Cardiac fibroblast (primary cell): Measurements from ENCODE around the gene RIPOR2.

Experiments used
- DNase-seq, 2 donors: peaks; one replicate each; pipeline versions ENCODE4 v3.0.0 to v3.0.0-alpha.2; 2010; ENCODE audit warnings: low read depth in 2 of 2
- H3K4me3 ChIP-seq, 2 donors: replicated peaks in 1 of 2; 1 replicate in 1 of 2; 2 replicates in 1 of 2; pipeline ENCODE4 v1.5.1; 2011; ENCODE audit warnings: low read depth in 2 of 2, low read length in 2 of 2, mild to moderate bottlenecking in 2 of 2, moderate library complexity in 1 of 2
- TF ChIP-seq, protein P1 (sequence below): IDR thresholded peaks from one replicate; pipeline ENCODE4 v1.5.1; 2011; ENCODE audit warnings: low read depth, mild to moderate bottlenecking, low read length, inconsistent platforms

RIPOR2 gene

GRCh38 chr6:24797596-24798216, 138.1 kb downstream of the RIPOR2 start:
- DNase-seq, result peak in 1 of 2 donors; percentile 23
- H3K4me3 ChIP-seq, result no peak overlapping the region
- TF ChIP-seq, protein P1, sequence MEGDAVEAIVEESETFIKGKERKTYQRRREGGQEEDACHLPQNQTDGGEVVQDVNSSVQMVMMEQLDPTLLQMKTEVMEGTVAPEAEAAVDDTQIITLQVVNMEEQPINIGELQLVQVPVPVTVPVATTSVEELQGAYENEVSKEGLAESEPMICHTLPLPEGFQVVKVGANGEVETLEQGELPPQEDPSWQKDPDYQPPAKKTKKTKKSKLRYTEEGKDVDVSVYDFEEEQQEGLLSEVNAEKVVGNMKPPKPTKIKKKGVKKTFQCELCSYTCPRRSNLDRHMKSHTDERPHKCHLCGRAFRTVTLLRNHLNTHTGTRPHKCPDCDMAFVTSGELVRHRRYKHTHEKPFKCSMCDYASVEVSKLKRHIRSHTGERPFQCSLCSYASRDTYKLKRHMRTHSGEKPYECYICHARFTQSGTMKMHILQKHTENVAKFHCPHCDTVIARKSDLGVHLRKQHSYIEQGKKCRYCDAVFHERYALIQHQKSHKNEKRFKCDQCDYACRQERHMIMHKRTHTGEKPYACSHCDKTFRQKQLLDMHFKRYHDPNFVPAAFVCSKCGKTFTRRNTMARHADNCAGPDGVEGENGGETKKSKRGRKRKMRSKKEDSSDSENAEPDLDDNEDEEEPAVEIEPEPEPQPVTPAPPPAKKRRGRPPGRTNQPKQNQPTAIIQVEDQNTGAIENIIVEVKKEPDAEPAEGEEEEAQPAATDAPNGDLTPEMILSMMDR, result no peak

- DNase-seq, result no peak
- TF ChIP-seq, protein P1, result no peak
- H3K4me3 ChIP-seq, result no peak overlapping the region
These were observed 139.0 kb downstream of the RIPOR2 start for GRCh38 chr6:24796616-24797290.

- no peak for DNase-seq
- H3K4me3 ChIP-seq, result no peak overlapping the region
- TF ChIP-seq, protein P1, result no peak
These were observed 140.7 kb downstream of the RIPOR2 start for GRCh38 chr6:24795106-24795505.

DNA sequence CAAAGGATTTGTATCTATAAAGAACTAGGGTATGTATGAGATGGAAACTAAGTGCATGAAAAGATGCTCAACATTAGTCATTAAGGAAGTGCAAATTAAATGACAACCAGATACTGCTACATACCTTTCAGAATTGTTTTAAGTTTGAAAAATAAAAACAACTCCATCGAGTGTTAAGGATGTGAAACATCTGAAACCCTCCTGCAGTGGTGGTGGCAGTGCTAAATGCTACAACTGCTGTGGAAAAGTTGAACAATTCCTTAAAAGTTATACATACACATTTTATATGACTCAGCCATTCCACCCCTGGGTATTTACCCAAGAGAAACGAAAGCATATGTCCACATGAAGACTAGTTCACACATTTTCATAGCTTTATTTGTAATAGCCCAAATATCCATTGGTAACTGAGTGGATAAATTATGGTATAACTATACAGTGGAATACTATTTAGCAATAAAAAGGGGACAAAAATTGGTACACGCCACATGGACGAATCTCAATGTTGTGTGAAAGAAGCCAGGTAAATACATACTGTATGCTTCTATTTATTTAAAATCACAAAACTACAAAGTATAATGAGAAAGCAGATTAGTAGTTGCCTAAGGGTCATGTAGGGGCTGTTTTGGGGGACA, 147.6 kb downstream of the RIPOR2 start:
- TF ChIP-seq, protein P1, result no peak
- DNase-seq, result peak in 1 of 2 donors; percentile 46
- H3K4me3 ChIP-seq, result no peak overlapping the region

GRCh38 chr6:24780206-24780605, 155.6 kb downstream of the RIPOR2 start:
- TF ChIP-seq, protein P1, result no peak
- H3K4me3 ChIP-seq, result no peak overlapping the region
- peak in 1 of 2 donors; percentile 35 for DNase-seq

DNA sequence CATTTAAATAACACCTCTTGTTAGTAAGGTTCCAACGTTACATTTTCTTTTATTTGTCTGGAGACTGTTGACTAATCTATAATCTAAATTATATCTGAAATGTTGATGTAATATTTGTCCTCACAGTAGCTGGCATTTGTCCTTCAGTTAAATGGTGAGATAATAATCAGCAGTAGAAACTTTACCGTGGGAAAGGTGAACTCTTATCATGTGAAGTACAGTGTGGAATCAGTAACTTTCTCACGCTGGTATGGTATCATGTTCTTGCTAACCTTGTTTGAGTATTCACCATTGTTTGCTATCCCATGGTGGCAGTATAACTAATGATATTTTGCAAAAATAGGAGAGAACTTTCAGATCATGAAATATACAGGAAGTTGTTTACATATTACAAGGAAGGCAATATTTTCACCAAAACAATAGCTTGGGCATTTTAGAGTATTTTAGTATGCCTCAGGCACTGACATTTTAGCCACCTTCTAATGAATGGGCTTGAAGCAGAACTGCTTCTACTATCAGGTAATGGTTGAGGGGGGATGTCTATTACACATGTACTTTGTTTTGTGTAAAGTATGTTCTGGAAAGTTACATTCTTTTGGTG, 156.2 kb downstream of the RIPOR2 start:
- TF ChIP-seq, protein P1, result no peak
- H3K4me3 ChIP-seq, result no peak overlapping the region
- no peak for DNase-seq
